PC-3 (cell line): Measurements from ENCODE around the gene GPX3.

Source experiments
- CTCF ChIP-seq: fragments of 300-600 bp; sonication (generic); conservative IDR thresholded peaks from 2 replicates; pipeline ENCODE4 v1.5.1; 2017; ENCODE audit warnings: antibody characterized with exemption, low read depth, mild to moderate bottlenecking, low read length
- EZH2 ChIP-seq: fragments of 300-600 bp; sonication (generic); IDR thresholded peaks from one replicate; pipeline ENCODE4 v1.6.1; 2017; ENCODE audit warnings: antibody characterized with exemption, mild to moderate bottlenecking, low read length; ENCODE audit not compliant: unreplicated experiment

GRCh38 chr5:151073280-151073679, 52.9 kb downstream of the GPX3 start:
- TF ChIP-seq EZH2 (no peak), CTCF (no peak)
